Measurements from ENCODE around the gene SH3RF2.
"Not testable (repeated sequence)": the region's sequence is repeated elsewhere in the genome, so short reads cannot be mapped to it uniquely, and the experiment has no call there.

SH3RF2 gene

DNA sequence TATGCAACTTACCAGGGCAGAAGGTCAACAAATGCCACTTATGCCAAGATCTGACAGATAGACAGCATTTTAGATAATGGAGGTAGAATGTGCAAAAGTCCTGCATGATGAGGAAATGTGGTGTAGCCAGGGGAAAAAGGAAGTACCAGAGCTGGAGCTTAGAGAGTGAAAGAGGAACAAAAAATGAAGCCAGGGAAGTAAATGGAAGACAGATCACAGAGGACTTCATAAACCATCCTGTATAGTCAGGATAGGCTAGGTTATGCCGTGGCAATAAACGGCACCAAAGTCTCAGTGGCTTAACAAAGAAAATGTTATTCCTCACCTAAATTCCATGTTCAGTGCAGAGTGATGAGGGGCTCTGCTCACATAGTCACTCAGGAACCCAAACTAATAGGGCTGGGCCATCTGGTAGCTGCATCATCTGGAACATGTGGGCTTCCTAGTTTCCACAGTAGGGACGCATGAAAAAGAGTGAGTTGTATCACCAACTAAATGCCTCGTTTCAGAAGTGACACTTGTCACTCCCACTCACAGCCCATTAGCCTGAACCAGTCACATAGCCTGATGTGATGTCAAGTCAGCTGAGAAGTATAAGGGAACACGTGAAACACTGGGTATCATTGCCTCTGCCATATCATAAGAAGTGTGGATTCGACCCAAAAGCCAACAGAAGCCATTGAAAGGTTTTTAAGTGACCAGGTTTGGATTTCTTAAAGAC lies 70.3 kb downstream of the SH3RF2 start:
- no peak for DNase-seq (ENCODE audit: low spot score)

DNA sequence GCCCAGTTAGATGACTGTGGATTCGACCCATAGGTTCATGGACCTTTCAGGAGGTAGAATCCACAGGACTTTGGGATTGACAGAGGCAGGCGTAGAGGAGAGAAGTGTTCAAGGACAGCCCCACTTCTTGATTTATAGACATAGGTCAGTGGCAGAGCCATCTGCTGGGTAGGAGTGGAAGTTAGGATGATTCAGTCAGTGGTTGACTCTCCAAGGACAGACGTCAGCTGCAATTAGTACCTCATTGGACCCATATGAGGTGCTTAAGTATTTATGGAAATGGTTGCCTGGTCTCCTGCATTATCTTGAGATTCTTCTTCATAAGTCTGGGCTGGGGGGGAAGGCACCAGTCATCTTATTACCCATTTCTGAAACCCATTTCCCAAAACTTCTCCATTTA lies 70.9 kb downstream of the SH3RF2 start:
- no peak for DNase-seq (ENCODE audit: low spot score)

GRCh38 chr5:146007989-146008388 lies 71.6 kb downstream of the SH3RF2 start:
- DNase-seq (ENCODE audit: low spot score) = no peak

GRCh38 chr5:146009020-146009419 lies 72.6 kb downstream of the SH3RF2 start:
- no peak for DNase-seq (ENCODE audit: low spot score)

DNA sequence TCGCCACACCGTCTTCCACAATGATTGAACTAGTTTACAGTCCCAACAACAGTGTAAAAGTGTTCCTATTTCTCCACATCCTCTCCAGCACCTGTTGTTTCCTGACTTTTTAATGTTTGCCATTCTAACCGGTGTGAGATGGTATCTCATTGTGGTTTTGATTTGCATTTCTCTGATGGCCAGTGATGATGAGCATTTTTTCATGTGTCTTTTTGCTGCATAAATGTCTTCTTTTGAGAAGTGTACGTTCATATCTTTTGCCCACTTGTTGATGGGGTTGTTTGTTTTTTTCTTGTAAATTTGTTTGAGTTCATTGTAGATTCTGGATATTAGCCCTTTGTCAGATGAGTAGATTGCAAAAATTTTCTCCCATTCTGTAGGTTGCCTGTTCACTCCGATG lies 74.1 kb downstream of the SH3RF2 start:
- DNase-seq (ENCODE audit: low spot score) = not testable (repeated sequence)

DNA sequence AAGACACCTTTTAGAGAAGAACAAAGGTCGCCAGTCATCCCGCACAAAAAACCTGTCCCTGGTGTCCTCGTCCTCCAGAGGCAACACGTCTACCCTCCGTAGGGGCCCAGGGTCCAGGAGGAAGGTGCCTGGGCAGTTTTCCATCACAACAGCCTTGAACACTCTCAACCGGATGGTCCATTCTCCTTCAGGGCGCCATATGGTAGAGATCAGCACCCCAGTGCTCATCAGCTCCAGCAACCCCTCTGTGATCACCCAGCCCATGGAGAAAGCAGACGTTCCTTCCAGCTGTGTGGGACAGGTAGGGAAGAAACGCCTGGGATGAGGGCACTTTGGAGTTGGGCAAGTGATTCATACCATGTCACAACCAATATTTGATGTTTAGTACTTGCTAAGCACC lies 77.4 kb downstream of the SH3RF2 start:
- DNase-seq (ENCODE audit: low spot score) = no peak

DNA sequence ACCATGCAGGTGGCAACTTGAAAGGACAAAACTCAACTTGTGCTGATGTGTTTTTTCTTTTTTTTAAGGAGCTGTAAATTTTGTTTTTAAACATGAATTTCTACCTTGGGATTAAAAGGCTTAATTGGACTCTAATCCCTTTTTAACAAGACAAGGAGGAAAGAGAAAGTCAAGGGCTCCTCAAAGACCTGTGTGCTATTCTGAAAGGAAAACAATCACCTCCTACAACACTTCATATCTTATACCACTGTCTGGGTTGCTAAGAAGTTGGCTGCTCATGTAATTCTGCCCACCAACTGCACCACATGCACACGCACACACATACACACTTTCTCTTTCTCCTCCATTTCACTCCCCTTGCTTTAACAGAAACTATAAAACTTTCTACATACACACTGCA lies 78.6 kb downstream of the SH3RF2 start:
- DNase-seq (ENCODE audit: low spot score) = no peak

GRCh38 chr5:146016764-146017484 lies 80.5 kb downstream of the SH3RF2 start:
- DNase-seq (ENCODE audit: low spot score) = no peak

GRCh38 chr5:146018514-146019375 lies 82.4 kb downstream of the SH3RF2 start:
- no peak for DNase-seq (ENCODE audit: low spot score)

GRCh38 chr5:146020100-146020499 lies 83.7 kb downstream of the SH3RF2 start:
- no peak for DNase-seq (ENCODE audit: low spot score)

DNA sequence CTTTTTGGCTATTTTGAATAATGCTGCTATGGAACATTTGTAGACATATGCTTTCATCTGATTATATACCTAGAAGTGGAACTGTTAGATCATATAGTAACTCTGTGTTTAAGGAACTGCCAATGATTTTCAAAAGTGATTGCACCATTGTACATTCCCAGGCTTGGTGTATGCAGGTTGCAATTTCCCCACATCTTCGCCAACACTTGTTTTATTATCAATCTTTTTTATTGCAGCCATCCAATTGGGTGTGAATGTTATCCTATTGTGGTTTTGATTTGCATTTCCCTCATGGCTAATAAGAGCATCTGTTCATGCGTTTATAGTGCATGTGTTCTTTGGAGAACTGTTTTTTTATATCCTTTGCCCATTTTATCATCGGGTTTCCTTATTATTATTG lies 87.7 kb downstream of the SH3RF2 start:
- no peak for DNase-seq (ENCODE audit: low spot score)

DNA sequence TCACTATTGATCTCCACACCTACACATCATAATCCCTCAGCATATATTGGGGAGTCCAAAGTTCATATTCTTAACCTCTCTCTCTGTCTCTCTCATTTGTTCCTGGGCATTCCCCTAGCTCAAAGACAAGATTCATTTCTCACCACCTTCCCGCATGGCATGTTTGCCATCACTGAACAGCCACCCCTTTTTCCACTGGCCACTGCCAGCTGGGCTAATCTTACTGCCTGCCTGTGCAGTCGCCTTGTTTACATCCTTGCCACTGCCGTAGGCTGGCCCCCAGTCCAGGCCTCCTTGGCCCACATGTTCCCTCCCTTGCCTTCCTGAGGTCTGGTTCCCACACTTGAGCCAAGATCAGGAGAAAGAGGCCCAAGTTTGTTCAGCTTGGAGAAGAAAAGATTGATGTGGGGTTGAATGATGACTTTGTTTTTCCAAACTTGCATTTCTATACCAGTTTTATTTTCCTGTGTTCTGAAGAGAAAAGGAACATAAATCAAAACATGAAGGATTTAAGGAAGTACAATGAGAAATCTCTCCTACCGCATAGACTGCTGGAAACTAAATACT lies 88.8 kb downstream of the SH3RF2 start:
- no peak for DNase-seq (ENCODE audit: low spot score)

GRCh38 chr5:146025681-146026080 lies 89.3 kb downstream of the SH3RF2 start:
- no peak for DNase-seq (ENCODE audit: low spot score)

DNA sequence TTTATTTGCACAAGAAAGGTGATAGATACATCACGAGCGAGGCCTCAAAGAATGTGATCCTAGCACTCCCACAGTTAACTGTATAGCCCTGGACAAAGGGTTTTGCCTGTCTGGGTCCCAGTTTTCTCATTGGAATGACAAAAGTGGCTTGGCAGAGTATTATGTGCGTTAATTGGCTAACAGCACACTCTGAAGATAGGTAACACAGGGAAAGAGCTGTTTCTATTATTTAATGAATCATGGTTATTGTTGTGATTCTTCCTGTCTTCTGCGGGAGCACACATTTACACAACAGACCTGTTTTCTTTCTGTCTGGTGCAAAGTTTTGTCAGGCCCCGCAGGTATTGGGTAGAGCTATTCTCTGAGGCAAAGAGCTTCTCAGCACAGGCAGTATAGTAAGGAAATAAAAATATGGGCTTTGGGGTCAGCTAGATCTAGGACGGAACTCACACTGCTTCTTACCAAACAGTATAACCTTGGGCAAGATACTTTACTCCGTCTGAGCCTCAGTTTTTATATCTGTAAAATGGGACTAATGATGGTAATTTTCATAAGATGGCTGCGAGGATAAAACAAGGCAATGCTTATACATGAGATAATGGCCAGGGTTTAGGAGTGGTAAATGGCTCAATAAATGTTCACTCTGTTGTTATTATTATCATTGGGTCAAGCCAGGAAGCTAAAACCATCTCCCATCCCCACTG lies 90.1 kb downstream of the SH3RF2 start:
- DNase-seq (ENCODE audit: low spot score) = no peak

- no peak for DNase-seq (ENCODE audit: low spot score)
Measured at GRCh38 chr5:146027751-146028150, 91.4 kb downstream of the SH3RF2 start.

DNA sequence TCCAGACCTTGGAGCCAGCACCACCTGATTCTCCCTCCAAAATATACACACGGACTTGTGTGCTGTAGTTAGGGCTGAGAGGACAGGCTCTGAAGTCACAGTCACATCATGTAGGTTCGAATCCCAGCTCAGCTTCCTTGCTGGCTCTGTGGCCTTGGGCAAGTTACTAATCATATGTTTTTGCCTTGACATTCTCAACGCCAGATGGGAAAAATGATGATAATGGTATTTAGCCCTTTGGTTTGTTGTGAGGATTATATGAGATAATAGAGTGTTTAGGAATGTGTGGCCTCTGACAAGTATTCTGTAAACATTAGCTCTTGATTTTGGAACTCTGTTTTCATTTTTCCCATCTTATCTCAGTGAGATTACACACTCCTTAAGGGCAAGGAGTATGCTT lies 96.5 kb downstream of the SH3RF2 start:
- DNase-seq (ENCODE audit: low spot score) = no peak

GRCh38 chr5:146034127-146034526 lies 97.7 kb downstream of the SH3RF2 start:
- no peak for DNase-seq (ENCODE audit: low spot score)

- no peak for DNase-seq (ENCODE audit: low spot score)
Measured at GRCh38 chr5:146034605-146035004, 98.2 kb downstream of the SH3RF2 start.

DNA sequence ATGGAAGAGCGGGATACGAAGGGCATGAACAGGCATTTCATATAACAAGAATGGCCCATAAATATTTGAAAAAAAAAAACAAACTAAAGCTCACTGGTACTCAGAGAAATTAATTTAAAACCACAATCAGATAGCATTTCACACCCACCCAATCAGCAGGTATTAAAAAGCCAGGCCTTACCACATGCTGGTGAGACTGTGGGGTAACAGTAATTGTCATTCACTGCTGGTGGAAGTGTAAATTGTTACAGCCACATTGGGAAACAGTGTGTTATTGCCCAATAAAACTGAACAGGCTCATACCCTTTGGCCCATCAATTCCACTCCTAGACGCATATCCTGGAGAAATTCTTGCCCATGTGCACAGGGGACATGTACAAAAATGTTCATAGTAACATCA lies 103.0 kb downstream of the SH3RF2 start:
- DNase-seq (ENCODE audit: low spot score) = no peak

- DNase-seq (ENCODE audit: low spot score) = no peak
Measured at GRCh38 chr5:146040527-146040926, 104.1 kb downstream of the SH3RF2 start.

- DNase-seq (ENCODE audit: low spot score) = no peak
Measured at GRCh38 chr5:146041180-146041789, 104.9 kb downstream of the SH3RF2 start.
